Activated CD4-positive, alpha-beta T cell treated with anti-CD3 and anti-CD28 coated beads, Interleukin-2, amount 10 ng/mL, durations not matched to agents 7 days and 5 days (primary cell): ENCODE measurements around the gene PCED1A. TPM values are rescaled to one million over a fixed set of nuclear protein-coding genes. Genes with fewer than 3 reads are reported as not detected.

Source experiments
- CTCF ChIA-PET: fragments of 350-600 bp; sonication (Branson Sonifier 250); formaldehyde crosslinking; loops from one replicate; lab custom pipeline; 2021; ENCODE audit warnings: antibody characterized with exemption; lab: Charles Lee
- POLR2A ChIA-PET: fragments of 350-600 bp; sonication (Branson Sonifier 250); formaldehyde crosslinking; loops from one replicate; lab custom pipeline; 2021; ENCODE audit warnings: antibody characterized with exemption; lab: Charles Lee
- DNase-seq: peaks from one replicate; pipeline ENCODE4 v3.0.0-alpha.2; 2020
- H3K27ac Mint-ChIP-seq: one replicate; pipeline ENCODE4 v1.8.0; 2021; ENCODE audit warnings: mild to moderate bottlenecking, moderate library complexity, mixed read lengths
- H3K27me3 Mint-ChIP-seq: one replicate; pipeline ENCODE4 v1.8.0; 2021; ENCODE audit warnings: mixed read lengths
- H3K36me3 Mint-ChIP-seq: one replicate; pipeline ENCODE4 v1.8.0; 2021; ENCODE audit warnings: low read depth, mixed read lengths
- H3K4me1 Mint-ChIP-seq: one replicate; pipeline ENCODE4 v1.8.0; 2021; ENCODE audit warnings: mixed read lengths
- H3K4me3 Mint-ChIP-seq: one replicate; pipeline ENCODE4 v1.8.0; 2021; ENCODE audit warnings: mild to moderate bottlenecking, moderate library complexity, mixed read lengths
- H3K9me3 Mint-ChIP-seq: one replicate; pipeline ENCODE4 v1.8.0; 2021; ENCODE audit warnings: mixed read lengths
- total RNA-seq, 2 experiments: library from RNA; stranded (reverse); gene quantifications; one replicate each; pipeline ENCODE4 v1.2.3, GENCODE V29; 2021

Gene PCED1A
- total RNA-seq, 2 experiments from 2014 or later, result 22.6 to 23.9 TPM

DNA sequence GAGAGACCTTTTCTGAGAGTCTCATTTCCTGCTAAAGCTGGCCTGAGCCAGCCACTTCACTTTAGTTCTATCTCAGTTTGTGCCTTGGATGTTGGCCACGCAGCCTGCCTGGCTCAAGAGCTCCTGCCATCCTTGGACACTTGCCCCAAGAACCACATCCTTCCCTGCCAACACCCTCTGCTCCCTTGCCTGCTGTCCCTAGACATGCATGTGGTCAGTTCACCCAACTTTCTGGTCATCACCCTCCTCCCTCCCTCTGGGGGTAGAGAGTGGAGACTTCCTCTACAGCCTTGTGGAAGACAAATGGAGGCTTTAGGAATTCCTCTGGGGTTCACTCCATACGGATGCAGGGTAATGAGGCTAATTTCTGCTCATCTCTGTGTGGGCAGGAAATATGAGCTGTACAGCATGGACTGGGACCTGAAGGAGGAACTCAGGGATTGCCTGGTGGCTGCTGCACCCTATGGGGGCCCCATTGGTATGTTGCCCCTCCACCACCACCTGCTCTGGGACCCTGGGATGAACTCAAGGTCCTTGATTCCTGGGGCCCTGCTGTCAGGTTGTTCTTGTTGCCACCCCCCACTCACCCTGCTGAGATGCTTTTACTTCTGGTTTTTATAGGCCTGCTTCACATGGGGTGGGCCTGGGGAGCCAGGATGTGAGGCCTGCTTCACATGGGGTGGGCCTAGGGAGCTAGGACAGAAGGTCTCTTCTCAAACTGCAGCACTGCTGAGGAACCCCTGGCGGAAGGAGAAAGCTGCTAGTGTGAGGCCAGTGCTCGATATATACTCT lies 19.1 kb upstream of the PCED1A start:
- H3K4me1 Mint-ChIP-seq, result no peaks in the 10 kb centered on the region
- H3K27me3 Mint-ChIP-seq, result no peaks in the 10 kb centered on the region
- no peak overlapping the region for H3K4me3 Mint-ChIP-seq
- no peak overlapping the region for H3K27ac Mint-ChIP-seq
- ChIA-PET CTCF (interaction anchor here (0.5 to 3.5 kb wide), 3 partner anchors 11 to 458 kb away, joined by 3 to 15 read pairs (median 3); partner anchors contain the start of gene PTPRA), POLR2A (no interaction called here)
- peaks cover 10% of the 10 kb centered on the region for H3K36me3 Mint-ChIP-seq
- no peaks in the 10 kb centered on the region for H3K9me3 Mint-ChIP-seq
- DNase-seq, result no peak

DNA sequence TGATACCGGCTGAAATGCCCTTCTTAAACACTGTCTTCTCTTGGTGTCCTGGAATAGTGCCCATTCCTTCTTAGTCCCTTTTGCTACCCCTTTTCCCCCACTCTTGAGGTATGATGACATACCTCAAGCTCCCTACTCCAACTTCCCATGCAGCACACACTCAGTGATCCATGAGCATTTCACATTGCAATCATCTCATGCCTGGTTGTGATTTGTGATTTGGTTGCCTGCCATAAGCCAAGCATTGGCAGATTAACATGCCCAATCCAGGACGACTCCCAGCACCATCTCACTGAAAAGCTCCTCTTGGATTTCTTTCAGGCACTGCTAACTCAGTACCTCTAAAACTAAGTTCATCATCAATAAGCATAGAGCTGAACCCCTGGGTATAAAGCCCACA lies 18.1 kb upstream of the PCED1A start:
- DNase-seq, result no peak
- CTCF ChIA-PET, result interaction anchor here (0.5 to 1.6 kb wide), 2 partner anchors 10 kb away, joined by 3 to 4 read pairs; no protein-coding TSS in a partner anchor
- Mint-ChIP-seq H3K9me3 (no peaks in the 10 kb centered on the region), H3K4me1 (peaks cover 2% of the 10 kb centered on the region), H3K4me3 (no peak overlapping the region), H3K27me3 (no peaks in the 10 kb centered on the region), H3K36me3 (peaks cover 7% of the 10 kb centered on the region), H3K27ac (no peak overlapping the region)
- POLR2A ChIA-PET, result no interaction called here

DNA sequence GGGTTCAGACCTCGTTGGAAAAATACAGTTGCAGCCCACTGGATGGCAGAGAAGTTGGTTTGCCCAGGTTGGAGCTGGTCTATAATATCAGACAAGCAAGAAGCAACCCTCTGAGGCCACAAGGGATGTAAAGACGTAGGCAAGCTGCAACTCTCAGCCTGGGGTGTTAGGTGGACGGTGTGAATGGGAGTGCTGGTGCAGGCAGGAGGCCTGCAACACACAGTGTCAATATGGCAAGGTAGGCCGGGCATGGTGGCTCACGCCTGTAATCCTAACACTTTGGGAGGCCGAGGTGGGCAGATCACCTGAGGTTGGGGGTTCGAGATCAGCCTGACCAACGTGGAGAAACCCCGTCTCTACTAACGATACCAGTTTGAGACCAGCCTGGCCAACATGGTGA lies 10.6 kb upstream of the PCED1A start:
- Mint-ChIP-seq H3K4me3 (no peak overlapping the region), H3K4me1 (peaks cover 30% of the 10 kb centered on the region), H3K9me3 (no peaks in the 10 kb centered on the region), H3K27me3 (no peaks in the 10 kb centered on the region), H3K36me3 (peaks cover 9% of the 10 kb centered on the region), H3K27ac (no peak overlapping the region)
- CTCF ChIA-PET, result interaction anchor here (0.6 to 1.9 kb wide), 4 partner anchors 10 to 240 kb away, joined by 3 to 5 read pairs (median 3); no protein-coding TSS in a partner anchor
- DNase-seq, result no peak
- POLR2A ChIA-PET, result no interaction called here

DNA sequence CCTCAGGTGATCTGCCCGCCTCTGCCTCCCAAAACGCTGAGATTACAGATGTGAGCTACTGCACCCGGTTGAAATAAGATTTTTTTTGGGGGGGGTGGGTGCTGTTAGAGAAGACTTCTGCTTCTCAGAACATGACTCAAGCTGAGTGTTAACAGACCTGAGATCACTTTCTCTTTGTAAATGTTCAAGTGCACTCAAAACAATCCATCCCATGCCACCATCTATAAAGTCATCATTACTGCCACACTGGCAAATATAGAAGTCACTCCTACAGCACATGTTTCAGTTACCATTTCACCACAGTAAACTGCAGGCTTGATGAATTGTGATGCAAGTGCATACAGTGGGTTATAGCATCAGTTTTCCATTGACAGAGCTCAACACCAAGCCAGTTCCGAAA lies 9.1 kb upstream of the PCED1A start:
- H3K27ac Mint-ChIP-seq, result no peak overlapping the region
- H3K27me3 Mint-ChIP-seq, result no peaks in the 10 kb centered on the region
- H3K9me3 Mint-ChIP-seq, result no peaks in the 10 kb centered on the region
- H3K4me3 Mint-ChIP-seq, result no peak overlapping the region
- H3K36me3 Mint-ChIP-seq, result peaks cover 16% of the 10 kb centered on the region
- no peak for DNase-seq
- ChIA-PET POLR2A (no interaction called here), CTCF (interaction anchor here (0.8 to 1.9 kb wide), 3 partner anchors 8 to 18 kb away, joined by 4 to 6 read pairs (median 4); no protein-coding TSS in a partner anchor)
- H3K4me1 Mint-ChIP-seq, result peaks cover 39% of the 10 kb centered on the region

DNA sequence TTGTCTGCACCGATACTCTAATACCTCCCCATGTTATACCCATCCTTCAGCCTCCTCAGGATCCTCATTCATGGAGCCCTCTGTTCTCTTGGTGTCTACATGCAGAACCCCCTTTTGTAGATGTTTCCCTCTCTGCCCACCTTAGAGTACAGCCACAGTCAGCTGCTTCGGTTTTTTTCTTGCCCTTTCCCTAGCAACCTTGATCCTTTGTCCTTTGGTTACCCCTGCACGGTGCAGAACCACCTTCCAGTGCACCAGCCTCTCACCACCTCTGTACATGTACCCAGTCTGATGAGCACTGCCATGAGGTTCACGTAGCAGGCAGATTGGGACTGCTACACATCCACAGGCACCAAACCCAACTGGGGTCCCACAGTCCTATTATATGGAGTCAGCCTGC lies 7.3 kb upstream of the PCED1A start:
- ChIA-PET CTCF (no interaction called here), POLR2A (no interaction called here)
- Mint-ChIP-seq H3K9me3 (no peaks in the 10 kb centered on the region), H3K4me3 (no peak overlapping the region), H3K36me3 (peaks cover 18% of the 10 kb centered on the region), H3K4me1 (peaks cover 32% of the 10 kb centered on the region), H3K27ac (no peak overlapping the region), H3K27me3 (no peaks in the 10 kb centered on the region)
- no peak for DNase-seq

DNA sequence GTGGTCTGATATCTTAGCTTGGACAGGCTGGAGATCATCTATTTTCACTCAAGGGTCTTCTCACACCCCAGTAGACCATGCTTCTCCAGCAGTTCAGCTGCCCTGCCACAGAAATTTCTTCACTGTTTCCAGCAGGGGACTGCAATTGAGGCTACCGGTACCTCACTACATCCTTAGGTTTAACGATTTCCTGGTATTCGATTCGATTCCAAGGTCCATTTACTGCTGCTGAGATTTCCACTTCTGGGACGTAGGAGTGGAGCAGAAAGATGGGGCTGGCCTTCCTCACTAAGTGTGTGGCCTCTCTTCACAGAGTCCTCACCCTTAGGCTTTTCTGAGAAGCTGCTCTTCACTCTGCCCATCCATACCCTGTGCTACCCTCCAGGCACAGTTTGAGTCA lies 6.2 kb upstream of the PCED1A start:
- Mint-ChIP-seq H3K36me3 (peaks cover 18% of the 10 kb centered on the region), H3K4me1 (peaks cover 21% of the 10 kb centered on the region), H3K27ac (no peak overlapping the region), H3K4me3 (no peak overlapping the region), H3K27me3 (no peaks in the 10 kb centered on the region), H3K9me3 (no peaks in the 10 kb centered on the region)
- POLR2A ChIA-PET, result no interaction called here
- CTCF ChIA-PET, result no interaction called here
- DNase-seq, result no peak

DNA sequence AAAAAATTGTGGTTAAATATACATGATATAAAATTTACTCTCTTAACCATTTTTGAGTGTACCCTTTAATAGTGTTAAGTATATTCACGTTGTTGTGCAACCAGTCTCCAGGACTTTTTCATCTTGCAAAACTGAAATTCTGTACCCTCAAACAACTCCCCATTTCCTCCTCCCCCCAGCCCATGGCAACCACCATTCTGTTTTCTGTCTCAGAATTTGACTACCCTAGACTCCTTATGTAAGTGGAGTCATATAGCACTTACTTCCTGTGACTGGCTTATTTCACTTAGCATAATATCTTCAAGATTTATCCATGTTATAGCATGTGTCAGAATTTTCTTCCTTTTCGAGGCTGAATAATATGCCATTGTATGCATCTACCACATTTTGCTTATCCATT lies 5.2 kb upstream of the PCED1A start:
- ChIA-PET CTCF (no interaction called here), POLR2A (no interaction called here)
- no peak for DNase-seq
- no peak overlapping the region for H3K27ac Mint-ChIP-seq
- peaks cover 21% of the 10 kb centered on the region for H3K4me1 Mint-ChIP-seq
- H3K9me3 Mint-ChIP-seq, result no peaks in the 10 kb centered on the region
- no peaks in the 10 kb centered on the region for H3K27me3 Mint-ChIP-seq
- no peak overlapping the region for H3K4me3 Mint-ChIP-seq
- peaks cover 18% of the 10 kb centered on the region for H3K36me3 Mint-ChIP-seq

DNA sequence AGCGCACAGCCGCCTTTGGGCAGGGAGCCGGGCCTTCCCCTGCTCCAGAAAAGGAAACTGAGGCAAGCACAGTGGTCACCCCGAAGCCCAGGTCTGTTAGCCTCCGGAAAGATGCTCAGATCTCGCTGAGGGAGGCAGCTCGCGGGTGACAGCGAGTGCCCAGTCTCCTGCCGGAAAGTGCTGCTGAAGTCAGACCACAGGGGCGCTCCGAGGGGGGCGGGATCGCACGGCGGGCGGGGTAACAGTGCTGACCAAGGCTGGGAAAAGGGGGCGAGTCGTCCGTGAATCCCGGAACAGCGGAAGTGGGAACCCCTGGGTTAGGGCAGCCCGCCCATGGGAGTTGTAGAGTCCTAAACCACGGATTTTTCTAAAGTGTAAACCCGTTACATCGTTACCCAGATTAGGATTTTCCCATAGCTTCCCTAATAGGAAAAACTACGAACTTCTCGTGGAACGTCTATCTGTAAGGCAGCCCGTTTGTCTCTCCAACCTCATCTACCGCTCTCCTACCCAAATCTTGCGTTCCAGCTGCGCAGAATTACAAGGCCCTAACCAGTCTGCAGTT lies 594 bp upstream of the PCED1A start:
- ChIA-PET CTCF (interaction anchor here (1.0 to 1.3 kb wide), 2 partner anchors 15 to 31 kb away, joined by 3 to 4 read pairs; no protein-coding TSS in a partner anchor), POLR2A (no interaction called here)
- Mint-ChIP-seq H3K4me1 (peaks cover 28% of the 10 kb centered on the region), H3K27me3 (no peaks in the 10 kb centered on the region), H3K27ac (peak overlapping the region; percentile 89), H3K4me3 (peak overlapping the region; percentile 82), H3K36me3 (peaks cover 14% of the 10 kb centered on the region), H3K9me3 (peaks cover 2% of the 10 kb centered on the region)
- peak; percentile 44 for DNase-seq

DNA sequence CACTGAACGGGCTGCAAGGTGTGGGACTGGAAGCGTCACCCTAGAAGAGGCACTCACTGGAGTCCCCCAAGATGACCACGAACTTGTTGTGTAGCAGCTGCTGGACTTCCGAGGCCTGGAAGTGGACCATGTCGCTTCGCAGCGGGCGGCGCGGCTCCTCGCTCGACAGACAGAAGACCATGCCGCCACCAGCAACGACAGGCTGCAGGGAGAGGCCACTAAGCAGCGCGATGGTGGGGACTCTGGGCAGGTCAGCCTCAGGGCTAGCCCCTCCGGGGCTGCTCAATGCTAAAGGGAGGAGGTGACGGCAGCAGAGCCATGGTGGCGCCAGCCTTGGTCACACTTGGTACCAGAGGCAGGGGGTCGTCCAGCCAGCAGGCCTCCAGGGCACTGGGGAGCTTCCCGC lies 720 bp downstream of the PCED1A start:
- Mint-ChIP-seq H3K9me3 (peaks cover 2% of the 10 kb centered on the region), H3K4me1 (peaks cover 20% of the 10 kb centered on the region), H3K4me3 (peak overlapping the region; percentile 72), H3K36me3 (peaks cover 9% of the 10 kb centered on the region), H3K27me3 (no peaks in the 10 kb centered on the region), H3K27ac (peak overlapping the region; percentile 96)
- ChIA-PET POLR2A (no interaction called here), CTCF (interaction anchor here (0.9 to 1.3 kb wide), 2 partner anchors 12 to 33 kb away, joined by 3 to 4 read pairs; no protein-coding TSS in a partner anchor)
- DNase-seq, result no peak

DNA sequence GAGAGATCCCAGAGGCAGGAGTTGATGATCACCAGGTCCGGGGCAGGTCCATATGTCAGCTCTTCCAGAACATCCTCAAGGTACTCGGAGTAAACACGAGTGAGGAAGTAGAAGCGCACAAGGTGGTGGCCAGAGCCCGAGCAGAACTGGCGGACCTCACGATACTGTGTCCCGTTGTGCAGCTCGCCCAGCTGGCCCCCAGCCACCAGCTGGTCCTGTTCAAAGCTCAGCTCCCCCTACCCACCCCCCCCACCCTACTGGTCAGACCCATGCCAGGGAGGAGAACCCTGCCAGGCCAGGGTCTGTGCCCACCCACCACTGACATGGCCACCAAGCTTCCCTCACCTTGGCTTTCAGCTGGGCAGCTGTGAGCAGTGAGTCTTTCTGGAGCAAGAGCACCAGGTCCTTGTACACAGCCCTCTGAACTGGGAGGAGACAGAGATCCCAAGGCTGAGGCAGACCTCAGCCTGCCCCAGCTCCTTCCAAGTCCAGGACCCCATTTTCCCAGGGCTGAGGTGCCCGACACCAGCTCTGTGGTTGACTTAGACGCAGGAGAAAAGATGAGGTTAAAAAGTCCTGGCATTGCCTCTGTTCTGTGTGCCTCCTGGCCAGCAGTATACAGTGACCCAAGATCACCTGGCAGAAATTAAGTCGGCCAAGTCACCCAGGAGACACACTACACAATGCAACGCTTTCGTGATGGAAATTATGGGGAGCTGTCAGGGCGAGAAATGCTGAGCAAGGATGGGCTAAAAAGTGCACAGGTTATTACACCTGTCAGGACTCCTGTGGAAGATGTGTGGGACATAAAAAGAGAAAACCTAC lies 1.4 kb downstream of the PCED1A start:
- Mint-ChIP-seq H3K27ac (peak overlapping the region; percentile 96), H3K4me3 (peak overlapping the region; percentile 72), H3K4me1 (peaks cover 16% of the 10 kb centered on the region), H3K9me3 (peaks cover 2% of the 10 kb centered on the region), H3K27me3 (no peaks in the 10 kb centered on the region), H3K36me3 (peaks cover 6% of the 10 kb centered on the region)
- CTCF ChIA-PET, result interaction anchor here (0.5 to 1.8 kb wide), 3 partner anchors 12 to 187 kb away, joined by 3 to 4 read pairs (median 3); no protein-coding TSS in a partner anchor
- no peak for DNase-seq
- POLR2A ChIA-PET, result no interaction called here

DNA sequence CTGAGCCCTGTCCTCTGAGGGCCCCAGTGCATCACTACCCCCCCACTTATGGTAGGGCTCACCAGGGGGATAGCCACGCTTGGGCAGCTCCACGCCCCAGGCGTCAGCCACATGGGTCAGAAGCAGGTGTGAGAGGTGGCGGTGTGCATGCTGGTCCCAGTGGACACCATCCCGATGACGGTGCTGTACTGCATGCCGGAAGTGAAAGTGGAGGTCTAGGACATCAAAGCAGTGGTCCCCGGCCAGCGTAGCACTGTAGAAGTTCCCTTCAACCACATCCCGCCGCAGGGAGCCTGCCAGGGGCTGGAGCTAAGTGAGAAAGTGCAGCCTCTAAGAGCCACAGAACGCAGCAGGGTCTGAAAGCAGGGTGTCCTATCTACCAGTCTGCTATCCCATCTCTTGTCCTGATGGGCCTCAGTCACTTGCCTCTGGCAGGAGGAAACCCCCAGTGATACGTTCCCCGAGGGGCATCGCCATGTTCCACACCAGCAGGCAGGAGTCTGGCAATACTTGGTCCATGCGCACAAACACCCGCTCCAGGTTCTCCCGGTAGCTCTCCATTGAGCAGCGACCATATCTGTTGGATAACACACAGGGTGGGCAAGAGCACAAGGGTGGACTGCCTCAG lies 2.2 kb downstream of the PCED1A start:
- Mint-ChIP-seq H3K4me1 (peaks cover 16% of the 10 kb centered on the region), H3K9me3 (peaks cover 2% of the 10 kb centered on the region), H3K36me3 (peaks cover 6% of the 10 kb centered on the region), H3K4me3 (no peak overlapping the region), H3K27me3 (no peaks in the 10 kb centered on the region), H3K27ac (peak overlapping the region; percentile 26)
- no peak for DNase-seq
- ChIA-PET CTCF (interaction anchor here (0.6 to 1.8 kb wide), 2 partner anchors 11 to 186 kb away, joined by 3 to 4 read pairs; no protein-coding TSS in a partner anchor), POLR2A (no interaction called here)
